KBM-7 (cell line): Measurements from ENCODE around the gene TAOK1.

Experiments used
- DNase-seq: peaks from one replicate; pipeline ENCODE4 v3.0.0-alpha.2; 2015
- in situ Hi-C: fragments of 300-500 bp; cut with MboI; formaldehyde crosslinking; loops from 2 replicates; pipeline ENCODE4 v1.14.3; 2020; ENCODE audit warnings: low sequenced_read_pairs, low pct_unique_long_range_greater_than_20kb, mixed read lengths

The TAOK1 gene

DNA sequence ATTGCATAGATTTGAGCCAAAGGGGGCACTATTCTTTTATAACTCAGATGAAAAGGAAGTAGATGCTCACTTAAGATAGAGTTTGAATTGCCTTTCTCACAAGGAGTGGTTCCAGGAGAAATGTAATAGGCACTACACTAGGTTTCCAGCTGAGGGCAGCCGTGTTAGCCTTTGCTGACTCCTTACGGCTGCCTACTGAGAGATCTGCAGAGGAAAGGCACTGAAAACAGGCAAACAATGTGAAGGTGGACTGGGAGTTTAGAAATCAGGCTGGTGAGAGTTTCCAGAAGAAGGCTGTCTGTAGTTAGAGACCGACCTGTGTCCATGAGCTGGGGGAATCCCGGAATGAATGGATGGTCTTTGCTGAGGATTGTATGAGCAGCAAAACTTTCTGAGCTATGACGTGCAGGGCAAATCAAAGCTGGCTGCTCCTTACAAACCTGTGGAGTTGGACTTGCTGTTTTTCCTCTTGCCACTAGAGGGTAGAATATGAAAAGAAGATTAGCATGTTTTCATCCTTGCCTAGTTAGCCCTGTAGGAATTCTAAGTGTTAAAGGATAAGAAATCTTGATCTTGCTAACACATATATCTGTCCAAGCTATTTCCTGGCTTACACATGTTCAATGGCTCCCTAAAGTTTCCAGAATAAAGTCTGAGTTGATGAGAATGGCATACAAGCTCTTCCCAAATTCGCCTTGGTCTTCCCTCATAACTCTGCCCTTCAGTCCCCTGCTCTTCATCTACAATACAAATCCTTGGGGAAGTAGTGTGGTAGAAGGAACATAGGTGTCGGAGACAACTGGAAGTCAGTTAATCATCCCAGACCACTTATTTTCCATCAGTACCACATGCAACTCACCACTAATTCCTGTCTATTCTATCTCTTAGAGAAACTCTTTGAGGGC lies 20.1 kb upstream of the TAOK1 start:
- in situ Hi-C loops = loop anchor here (25.0 kb wide), 1 partner anchor 167 kb away; no protein-coding TSS in a partner anchor
- DNase-seq = peak; percentile 84

DNA sequence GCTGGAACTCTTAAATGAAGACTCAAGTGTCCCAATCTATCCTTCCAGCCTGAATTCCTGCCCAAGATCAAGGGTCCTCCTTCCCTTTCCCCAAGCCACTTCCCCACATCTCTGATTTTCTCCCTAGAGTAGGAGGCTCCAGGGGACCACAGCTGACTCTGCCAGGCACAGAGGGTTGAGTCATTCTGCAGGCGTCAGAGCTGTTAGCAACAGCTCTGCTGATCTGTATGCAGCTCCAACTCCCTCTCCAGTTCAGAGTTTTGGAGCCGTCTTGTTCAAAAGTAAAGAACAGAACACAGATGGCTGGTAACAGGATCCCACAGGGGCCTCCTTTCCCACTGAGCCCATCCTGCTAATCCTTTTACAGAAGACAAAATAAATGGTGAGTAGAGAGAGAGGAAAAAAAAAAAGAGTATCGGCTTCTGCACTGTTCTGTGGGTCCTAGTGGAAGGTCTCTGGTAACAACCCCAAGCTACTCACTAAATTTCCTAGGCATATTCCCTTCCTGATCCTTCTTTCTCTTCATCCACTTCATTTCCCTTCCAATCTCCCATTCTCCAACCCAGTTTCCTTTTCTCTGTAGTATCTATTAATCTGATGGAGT lies 13.4 kb upstream of the TAOK1 start:
- in situ Hi-C loops = no loop called here
- DNase-seq = no peak

DNA sequence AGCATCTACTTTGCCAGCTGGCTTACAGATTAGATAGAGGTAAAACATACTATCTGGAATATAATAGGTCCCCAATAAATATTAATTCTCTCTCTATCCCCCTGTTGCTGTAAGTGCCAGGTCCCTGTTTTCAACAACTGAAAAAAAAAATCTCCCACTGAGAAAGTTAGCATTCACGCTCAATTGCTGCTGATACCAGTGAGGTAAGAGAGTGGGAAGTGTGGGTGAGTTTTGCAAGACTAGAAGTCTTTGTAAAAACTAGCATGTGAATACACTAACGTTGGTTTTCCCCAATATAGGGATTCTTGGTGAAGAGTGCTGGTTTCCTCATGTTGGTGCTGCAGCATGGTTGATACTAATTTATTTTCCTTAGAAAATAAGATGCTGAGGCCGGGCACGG lies 11.7 kb upstream of the TAOK1 start:
- DNase-seq = no peak
- in situ Hi-C loops = no loop called here

DNA sequence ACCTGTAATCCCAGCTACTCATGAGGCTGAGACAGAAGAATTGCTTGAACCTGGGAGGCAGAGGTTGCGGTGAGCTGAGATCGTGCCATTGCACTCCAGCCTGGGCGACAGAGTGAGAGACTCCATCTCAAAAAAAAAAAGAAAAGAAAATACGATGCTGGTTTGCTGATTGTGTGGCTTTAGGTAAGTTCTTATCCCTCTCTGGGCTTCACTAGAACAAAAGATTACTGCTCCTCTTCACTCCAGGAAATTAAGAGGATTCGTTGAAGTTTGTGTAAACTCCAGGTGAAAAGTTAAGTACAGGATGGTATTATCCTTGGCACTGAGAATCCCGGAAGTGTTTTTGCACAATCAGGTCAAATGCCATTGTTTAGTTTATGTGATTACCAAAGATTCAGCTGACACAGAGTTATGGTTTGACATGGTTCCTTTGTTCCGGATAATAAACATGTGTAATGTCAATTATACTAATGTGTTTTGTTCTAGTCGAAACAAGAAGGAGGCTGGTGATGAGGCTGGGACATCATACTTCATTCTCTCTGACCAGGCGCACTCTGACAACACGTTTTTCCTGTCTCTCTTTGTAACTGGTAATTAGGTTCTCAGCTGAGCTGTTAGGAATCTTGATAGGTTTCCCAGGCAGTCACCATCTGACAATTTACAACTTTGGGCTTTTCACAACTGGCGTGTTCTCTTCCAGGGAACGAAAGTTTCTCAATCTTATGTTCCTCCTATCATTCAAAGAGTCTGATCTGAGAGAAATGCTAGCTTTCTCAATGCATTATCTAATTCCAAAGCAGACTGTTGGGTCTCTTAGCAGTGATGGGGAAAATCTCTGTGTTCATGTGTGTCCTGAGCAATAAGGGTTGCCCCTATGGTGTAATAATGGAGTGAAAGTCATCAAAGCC lies 10.8 kb upstream of the TAOK1 start:
- in situ Hi-C loops = no loop called here
- DNase-seq = no peak

DNA sequence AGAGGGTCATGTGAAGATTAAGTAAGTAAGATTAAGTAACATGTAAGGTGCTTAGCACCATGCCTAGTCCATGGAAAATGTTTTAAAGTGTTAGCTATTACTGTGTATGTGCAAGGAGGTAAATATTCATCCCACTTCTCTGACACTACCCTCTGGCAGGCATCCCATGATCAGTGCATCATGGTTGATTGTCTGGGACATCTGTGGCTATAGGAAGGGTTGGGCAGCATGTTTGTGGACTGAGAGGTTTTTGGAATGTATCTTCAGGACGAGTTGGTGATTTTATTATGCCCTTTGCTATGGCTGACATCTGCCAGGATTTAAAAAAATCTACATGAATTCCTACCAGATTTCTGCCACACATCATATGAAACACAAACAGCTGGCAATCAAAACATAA lies 6.5 kb upstream of the TAOK1 start:
- no peak for DNase-seq
- in situ Hi-C loops = no loop called here

DNA sequence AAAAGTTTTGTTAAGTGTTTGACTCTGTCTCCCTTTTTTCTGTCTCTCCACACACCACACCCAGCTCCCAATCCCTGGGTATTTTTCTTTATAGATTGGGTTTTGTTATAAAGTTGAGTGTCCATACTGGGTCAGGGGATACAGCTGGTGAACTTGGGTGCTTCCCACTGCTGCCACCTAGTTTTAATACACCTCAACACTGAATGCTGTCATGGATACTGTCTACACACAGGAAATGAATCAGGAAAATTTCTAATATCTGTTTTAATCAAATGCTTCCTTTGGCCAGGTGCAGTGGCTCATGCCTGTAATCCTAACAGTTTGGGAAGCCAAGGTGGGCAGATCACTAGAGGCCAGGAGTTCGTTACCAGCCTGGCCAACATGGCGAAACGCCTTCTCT lies 5.3 kb upstream of the TAOK1 start:
- no peak for DNase-seq
- in situ Hi-C loops = no loop called here

DNA sequence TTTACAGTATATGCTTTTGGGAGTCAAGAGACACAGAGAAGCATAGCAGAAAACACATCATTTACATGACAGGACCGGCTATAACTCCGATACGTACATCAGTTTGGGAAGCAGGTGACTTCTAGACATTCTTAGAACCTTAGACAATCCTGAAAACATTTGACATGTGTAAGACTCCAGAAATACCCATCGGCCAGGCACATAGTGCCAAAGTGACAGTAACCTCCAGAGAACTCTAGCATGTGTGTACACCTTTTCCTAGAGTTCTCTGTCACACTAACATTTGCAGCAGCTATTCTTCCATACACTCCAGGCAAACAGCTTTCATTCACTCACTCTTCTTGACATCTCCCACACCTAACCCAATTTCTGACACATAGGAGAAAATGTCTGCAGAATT lies 3.4 kb upstream of the TAOK1 start:
- DNase-seq = no peak
- in situ Hi-C loops = no loop called here

DNA sequence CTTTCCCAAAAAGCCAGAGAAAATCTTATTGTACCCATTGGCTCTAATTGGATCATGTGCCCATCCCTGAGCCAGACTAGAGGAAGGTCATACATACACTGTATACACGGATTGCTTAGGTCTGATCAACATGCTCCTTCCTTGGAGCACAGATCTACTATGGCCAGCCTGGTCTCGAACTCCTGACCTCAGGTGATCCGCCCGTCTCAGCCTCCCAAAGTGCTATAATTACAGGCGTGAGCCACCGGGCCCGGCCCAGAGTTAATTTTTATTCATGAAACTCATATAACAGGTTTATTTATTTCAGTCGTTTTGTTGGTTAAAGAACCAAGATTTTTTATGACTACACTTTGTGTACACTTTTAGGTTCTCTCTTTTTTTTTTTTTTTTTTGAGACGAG lies 1.2 kb upstream of the TAOK1 start:
- DNase-seq = no peak
- in situ Hi-C loops = no loop called here

DNA sequence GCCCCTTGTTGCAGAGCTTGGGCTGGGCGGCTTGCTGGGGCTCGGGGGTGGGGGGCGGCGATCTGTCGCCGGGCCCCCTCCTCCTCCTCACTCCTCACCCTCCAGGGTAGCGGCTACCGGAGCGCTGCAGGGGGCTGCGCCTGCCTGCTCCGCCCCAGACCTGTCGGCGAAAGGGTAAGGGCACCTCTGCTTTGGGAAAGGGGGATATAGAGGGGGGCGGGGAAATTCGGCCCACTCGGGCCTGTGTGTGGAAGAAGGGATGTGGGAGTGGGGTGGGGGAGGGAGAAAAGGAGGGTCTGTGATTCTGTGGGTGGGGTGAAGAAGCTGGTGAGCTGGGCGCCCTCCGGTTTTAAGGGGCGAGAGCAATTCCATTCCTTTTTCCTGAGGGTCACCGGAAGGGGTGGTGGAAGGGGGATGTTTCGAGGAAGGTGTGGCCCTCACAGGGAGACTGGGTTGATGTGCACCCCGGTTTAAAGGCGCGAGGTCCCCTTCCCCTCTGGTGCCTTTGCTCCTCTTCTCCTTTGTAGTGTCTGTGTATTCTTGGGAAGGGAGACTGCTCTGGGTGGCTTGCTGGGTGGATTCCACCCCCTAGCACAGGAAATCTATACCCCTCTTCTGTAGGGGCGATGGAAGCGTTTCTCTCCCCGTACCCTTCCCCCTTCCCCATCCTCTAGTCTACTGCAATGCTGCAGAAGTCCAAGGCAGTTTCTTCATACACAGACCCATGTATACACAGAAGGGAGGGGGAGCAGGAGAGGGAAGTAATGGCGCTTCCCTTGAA lies 878 bp downstream of the TAOK1 start:
- in situ Hi-C loops = no loop called here
- peak; percentile 63 for DNase-seq

DNA sequence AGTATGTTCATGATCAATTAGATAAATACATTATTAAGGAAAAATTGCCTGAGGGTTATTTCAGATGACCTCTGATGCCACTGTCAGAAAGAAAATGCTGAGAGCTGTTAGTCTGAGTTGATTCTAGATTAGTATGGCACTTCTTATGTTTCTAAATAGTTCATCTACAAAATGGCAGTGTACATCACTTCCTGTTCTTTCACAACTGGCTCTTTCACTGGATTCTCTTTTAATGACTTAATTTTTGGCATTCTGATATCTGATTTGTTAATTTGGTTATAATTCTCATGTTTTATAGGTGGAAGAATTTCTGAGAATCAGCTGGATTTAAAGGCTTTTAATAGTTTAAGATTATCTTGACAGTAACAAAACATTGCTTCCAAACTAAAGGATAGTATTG lies 3.3 kb downstream of the TAOK1 start:
- no peak for DNase-seq
- in situ Hi-C loops = no loop called here

DNA sequence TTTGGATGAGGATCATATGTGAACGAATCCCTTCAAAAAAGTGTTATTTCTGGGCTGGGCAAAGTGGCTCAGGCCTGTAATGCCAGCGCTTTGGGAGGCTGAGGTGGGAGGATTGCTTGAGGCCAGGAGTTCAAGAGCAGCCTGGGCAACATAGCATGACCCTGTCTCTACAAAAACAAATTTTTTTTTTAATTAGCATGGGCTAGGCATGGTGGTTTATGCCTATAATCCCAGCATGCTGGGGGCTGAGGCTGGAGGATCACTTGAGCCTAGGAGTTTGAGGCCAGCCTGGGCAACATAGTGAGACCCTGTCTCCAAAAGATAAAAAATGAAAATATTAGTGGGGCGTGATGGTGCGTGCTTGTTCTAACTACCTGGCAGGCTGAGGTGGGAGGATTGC lies 4.6 kb downstream of the TAOK1 start:
- DNase-seq = no peak
- in situ Hi-C loops = no loop called here

DNA sequence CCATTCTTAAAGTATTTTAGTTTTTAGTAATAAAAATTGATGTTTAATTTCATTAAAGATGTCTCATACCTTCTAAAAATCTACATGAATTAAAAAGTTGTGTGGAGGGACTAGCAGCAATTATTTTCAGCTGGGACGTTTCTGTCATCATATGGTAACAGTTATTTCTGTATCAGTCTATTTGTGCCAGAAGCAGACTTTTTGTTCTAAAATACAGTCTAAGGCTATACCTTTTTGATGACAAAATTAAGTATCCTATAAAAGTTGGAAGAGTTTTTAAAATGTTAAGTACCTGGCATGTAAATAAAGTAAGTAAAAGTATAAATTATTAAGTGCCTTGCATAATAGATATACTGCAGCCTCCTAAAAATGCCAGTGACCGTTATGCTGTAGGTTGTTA lies 5.9 kb downstream of the TAOK1 start:
- no peak for DNase-seq
- in situ Hi-C loops = no loop called here

DNA sequence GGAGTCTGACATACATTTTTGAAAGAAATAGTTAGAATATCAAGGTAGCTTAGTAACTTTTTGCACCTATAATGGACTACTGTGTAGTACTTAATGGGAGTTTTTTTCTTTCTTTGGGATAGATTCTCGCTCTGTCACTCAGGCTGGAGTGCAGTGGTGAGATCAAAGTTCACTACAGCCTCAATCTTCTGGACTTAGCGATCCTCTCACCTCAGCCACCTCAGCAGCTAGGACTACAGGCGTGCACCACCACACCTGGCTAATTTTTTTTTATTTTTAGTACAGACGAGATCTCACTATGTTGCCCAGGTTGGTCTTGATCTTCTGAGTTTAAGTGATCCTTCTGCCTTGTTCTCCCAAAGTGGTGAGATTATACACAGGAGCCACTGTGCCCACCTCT lies 9.5 kb downstream of the TAOK1 start:
- in situ Hi-C loops = no loop called here
- no peak for DNase-seq

DNA sequence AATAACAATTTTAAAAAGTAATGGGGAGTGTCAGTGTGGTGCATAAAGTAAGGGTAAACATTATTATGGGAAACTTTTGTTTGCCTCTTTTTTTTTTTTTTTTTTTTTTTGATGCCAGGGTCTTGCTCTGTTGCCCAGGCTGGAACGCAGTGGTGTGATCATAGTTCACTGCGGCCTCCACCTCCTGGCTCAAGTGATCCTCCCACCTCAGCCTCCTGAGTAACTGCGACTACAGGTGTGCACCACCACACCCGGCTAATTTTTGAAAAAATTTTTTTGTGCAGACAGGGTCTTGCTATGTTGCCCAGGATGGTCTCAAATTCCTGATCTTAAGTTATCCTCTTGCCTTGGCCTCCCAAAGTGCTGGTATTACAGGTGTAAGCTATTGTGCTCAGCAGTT lies 10.7 kb downstream of the TAOK1 start:
- no peak for DNase-seq

DNA sequence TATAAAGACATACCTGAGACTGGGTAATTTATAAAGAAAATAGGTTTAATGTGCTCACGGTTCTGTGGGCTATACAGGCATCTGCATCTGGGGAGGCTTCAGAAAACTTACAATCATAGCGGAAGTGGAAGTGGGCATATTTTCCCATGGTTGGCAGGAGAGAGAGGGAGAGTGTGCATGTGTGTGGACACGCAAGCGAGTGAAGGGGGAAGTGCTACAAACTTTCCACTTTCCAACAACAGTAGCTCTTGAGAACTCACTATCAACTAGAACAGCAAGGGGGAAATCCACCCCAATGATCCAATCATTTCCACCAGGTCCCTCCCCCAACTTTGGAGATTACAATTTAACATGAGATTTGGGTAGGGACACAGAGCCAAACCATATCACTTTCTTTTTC lies 11.1 kb downstream of the TAOK1 start:
- DNase-seq = peak; percentile 30
- in situ Hi-C loops = no loop called here

More for the DNA sequence above, 10.7 kb downstream of the TAOK1 start:
- in situ Hi-C loops = no loop called here

DNA sequence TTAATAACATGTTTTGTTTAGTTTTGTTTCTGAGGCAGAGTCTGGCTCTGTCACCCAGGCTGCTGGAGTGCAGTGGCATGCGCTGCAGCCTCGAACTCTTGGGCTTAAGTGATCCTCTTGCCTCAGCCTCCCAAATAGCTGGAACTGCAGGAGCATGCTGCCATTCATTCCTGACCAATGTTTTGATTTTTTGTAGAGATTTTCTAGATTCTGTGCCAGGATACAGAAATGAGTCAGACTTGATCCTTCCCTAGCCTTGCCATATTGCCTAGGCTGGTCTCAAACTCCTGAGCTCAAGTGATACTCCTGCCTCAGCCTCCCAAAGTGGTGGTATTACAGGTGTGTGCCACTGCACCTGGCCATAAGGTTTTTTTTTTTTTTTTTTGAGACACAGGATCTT lies 17.7 kb downstream of the TAOK1 start:
- no peak for DNase-seq
- in situ Hi-C loops = no loop called here

DNA sequence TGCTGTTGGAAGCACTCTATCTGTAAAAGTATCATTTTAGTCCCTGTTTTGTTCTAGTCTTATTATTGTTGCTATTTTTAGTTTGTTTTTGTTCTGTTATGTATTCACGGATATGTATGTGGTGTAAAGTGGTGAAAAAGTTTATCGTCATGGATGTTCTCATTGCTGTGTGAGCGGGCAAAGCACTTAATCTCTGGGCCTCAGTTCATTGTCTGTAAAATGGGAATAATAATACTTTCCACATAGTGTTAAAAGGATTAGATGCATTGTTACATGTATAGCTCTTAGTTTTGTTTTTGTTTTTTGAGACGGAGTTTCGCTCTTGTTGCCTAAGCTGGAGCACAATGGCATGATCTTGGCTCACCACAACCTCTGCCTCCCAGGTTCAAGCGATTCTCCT lies 19.8 kb downstream of the TAOK1 start:
- in situ Hi-C loops = no loop called here

DNA sequence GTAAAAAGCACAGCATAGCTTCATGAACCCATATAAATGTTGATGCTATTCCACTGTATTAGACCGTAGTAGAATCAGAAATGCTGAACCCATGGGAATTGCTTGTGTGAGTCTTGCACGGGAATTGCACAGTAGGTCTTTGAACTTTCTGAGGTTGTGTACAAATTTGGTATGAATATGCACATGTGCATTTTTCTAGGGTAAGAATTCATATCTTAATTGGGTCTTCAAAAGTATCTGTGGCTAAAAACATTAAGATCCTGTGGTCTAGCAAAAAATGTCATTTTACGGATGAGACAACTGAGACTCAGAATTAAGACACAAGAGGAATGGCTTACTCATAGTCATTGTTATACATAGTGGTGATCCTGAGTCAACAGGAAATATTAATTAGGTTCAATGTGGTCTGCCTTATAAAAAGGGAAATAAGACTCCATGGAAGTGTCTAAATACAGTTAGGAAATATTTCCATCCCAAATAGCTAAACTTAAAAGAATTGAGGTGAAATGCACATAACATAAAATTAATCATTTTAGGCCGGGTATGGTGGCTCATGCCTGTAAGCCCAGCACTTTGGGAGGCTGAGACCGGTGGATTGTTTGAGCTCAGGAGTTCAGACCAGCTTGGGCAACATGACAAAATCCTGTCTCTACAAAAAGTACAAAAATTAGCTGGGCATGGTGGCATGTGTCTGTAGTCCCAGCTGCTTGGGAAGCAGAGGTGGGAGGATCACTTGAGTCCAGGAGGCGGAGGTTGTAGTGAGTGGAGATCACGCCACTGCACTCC lies 22.8 kb downstream of the TAOK1 start:
- in situ Hi-C loops = no loop called here
- no peak for DNase-seq

More for the DNA sequence above, 19.8 kb downstream of the TAOK1 start:
- no peak for DNase-seq
